ENCODE results near the gene ABCC1. TPM values are rescaled to one million over a fixed set of nuclear protein-coding genes. Genes with fewer than 3 reads are reported as not detected.

ABCC1 gene
- total and polyA plus RNA-seq, 2 of the 4 experiments (the other 2 are of a cell fraction), result 39.4 to 66.0 TPM

- no peak overlapping the region for H2BK120ac ChIP-seq (ENCODE audit: low read depth, low read length)
- POLR2A ChIA-PET (ENCODE audit: unreplicated experiment), result no interaction called here
- DNase-seq (no peak), ATAC-seq (ENCODE audit: low read depth) (no peak)
- H4K5ac ChIP-seq (ENCODE audit: low read depth, low read length), result no peak overlapping the region
- no peak overlapping the region for H2BK20ac ChIP-seq (ENCODE audit: low read depth, low read length)
- intact Hi-C loops (cut with micrococcal nuclease), result no loop called here
- dilution Hi-C loops (cut with HindIII; ENCODE audit: low sequenced_read_pairs, unreplicated experiment), result no loop called here
- peaks cover 63% of the 10 kb centered on the region for H4K20me1 ChIP-seq (ENCODE audit: insufficient read depth, low read length)
- H4K91ac ChIP-seq (ENCODE audit: insufficient read depth, low read depth, low read length), result no peak overlapping the region
- TF ChIP-seq BHLHE40 (IDR thresholded peaks at IDR 0.05; ENCODE audit: low read depth, low read length), result no peak
- TF ChIP-seq, protein P1, sequence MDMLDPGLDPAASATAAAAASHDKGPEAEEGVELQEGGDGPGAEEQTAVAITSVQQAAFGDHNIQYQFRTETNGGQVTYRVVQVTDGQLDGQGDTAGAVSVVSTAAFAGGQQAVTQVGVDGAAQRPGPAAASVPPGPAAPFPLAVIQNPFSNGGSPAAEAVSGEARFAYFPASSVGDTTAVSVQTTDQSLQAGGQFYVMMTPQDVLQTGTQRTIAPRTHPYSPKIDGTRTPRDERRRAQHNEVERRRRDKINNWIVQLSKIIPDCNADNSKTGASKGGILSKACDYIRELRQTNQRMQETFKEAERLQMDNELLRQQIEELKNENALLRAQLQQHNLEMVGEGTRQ (IDR thresholded peaks at IDR 0.05; ENCODE audit: low read depth, low read length), result no peak
- no peak for TF ChIP-seq MAZ (IDR thresholded peaks at IDR 0.05; ENCODE audit: borderline replicate concordance, low read depth, low read length)
- TF ChIP-seq, protein P2, sequence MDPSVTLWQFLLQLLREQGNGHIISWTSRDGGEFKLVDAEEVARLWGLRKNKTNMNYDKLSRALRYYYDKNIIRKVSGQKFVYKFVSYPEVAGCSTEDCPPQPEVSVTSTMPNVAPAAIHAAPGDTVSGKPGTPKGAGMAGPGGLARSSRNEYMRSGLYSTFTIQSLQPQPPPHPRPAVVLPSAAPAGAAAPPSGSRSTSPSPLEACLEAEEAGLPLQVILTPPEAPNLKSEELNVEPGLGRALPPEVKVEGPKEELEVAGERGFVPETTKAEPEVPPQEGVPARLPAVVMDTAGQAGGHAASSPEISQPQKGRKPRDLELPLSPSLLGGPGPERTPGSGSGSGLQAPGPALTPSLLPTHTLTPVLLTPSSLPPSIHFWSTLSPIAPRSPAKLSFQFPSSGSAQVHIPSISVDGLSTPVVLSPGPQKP (IDR thresholded peaks at IDR 0.05; ENCODE audit: borderline replicate concordance, low read depth, low read length), result no peak
- TF ChIP-seq SMC3 (IDR thresholded peaks at IDR 0.05; ENCODE audit: low read depth, low read length), result no peak
- TF ChIP-seq FOS (IDR thresholded peaks at IDR 0.05; ENCODE audit: low read depth, low read length), result no peak
- TF ChIP-seq MAFK (IDR thresholded peaks at IDR 0.05; ENCODE audit: low read depth, low read length), result no peak
- TF ChIP-seq CEBPB (IDR thresholded peaks at IDR 0.05; ENCODE audit: low read depth, low read length), result no peak
- no peak for TF ChIP-seq CHD1 (IDR thresholded peaks at IDR 0.05; ENCODE audit: low read depth, low read length)
- TF ChIP-seq, protein P3, sequence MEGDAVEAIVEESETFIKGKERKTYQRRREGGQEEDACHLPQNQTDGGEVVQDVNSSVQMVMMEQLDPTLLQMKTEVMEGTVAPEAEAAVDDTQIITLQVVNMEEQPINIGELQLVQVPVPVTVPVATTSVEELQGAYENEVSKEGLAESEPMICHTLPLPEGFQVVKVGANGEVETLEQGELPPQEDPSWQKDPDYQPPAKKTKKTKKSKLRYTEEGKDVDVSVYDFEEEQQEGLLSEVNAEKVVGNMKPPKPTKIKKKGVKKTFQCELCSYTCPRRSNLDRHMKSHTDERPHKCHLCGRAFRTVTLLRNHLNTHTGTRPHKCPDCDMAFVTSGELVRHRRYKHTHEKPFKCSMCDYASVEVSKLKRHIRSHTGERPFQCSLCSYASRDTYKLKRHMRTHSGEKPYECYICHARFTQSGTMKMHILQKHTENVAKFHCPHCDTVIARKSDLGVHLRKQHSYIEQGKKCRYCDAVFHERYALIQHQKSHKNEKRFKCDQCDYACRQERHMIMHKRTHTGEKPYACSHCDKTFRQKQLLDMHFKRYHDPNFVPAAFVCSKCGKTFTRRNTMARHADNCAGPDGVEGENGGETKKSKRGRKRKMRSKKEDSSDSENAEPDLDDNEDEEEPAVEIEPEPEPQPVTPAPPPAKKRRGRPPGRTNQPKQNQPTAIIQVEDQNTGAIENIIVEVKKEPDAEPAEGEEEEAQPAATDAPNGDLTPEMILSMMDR (conservative IDR thresholded peaks at IDR 0.05; ENCODE audit: low read depth, low read length), result no peak
- no peak for TF ChIP-seq RAD21 (IDR thresholded peaks at IDR 0.05; ENCODE audit: low read length)
- TF ChIP-seq RFX5 (IDR thresholded peaks at IDR 0.05; ENCODE audit: low read depth, low read length), result no peak
- TF ChIP-seq POLR2A (IDR thresholded peaks at IDR 0.05; ENCODE audit: low read depth, low read length), result no peak
- no peak for TF ChIP-seq NFE2L2 (IDR thresholded peaks at IDR 0.05; ENCODE audit: low read depth, low read length)
- TF ChIP-seq MXI1 (IDR thresholded peaks at IDR 0.05; ENCODE audit: borderline replicate concordance, low read depth, low read length), result no peak
- H2AFZ ChIP-seq (replicated peaks; ENCODE audit: low read length, poor library complexity), result no peak overlapping the region
- no peak overlapping the region for H3K4me2 ChIP-seq (ENCODE audit: low read depth, low read length)
- H3K9me3 ChIP-seq (ENCODE audit: control insufficient read depth, insufficient read depth, low read length), result no peaks in the 10 kb centered on the region
- no peak overlapping the region for H2AK5ac ChIP-seq (ENCODE audit: low read depth, low read length)
- H2BK5ac ChIP-seq (ENCODE audit: low read depth, low read length, poor library complexity, severe bottlenecking), result no peak overlapping the region
- no peak overlapping the region for H3K9ac ChIP-seq (ENCODE audit: low read depth, low read length)
- no peak overlapping the region for H3K23ac ChIP-seq (ENCODE audit: low read depth, low read length)
- no peak overlapping the region for H2BK15ac ChIP-seq (ENCODE audit: low read depth, low read length)
- peaks cover 5 to 44% of the 10 kb centered on the region in 2 experiments; a peak in 2 of 4 replicates for H3K79me1 ChIP-seq (ENCODE audit: low read depth in 1 of 2, low read length in 2 of 2)
- no peak overlapping the region for H2AK9ac ChIP-seq (replicated peaks; ENCODE audit: low read depth, low read length, poor library complexity)
- H3K4me3 ChIP-seq (ENCODE audit: insufficient read depth, low read depth, low read length), result no peak overlapping the region
- in situ Hi-C loops (cut with MboI; ENCODE audit: low sequenced_read_pairs), result no loop called here
- peaks cover 11% of the 10 kb centered on the region for H3K4me1 ChIP-seq (ENCODE audit: control insufficient read depth, insufficient read depth, low read length)
- CTCF ChIA-PET, result no interaction called here
- no peak overlapping the region for H3K56ac ChIP-seq (ENCODE audit: extremely low read depth, insufficient read depth, low read length)
- H3K18ac ChIP-seq (ENCODE audit: low read depth, low read length), result no peak overlapping the region
- no TSS peak for BruUV-seq (replicated peaks)
- WGBS, 2 experiments (ENCODE audit: extremely low coverage in 2 of 2, insufficient read length in 1 of 2), result 100% methylated on average over 1 of the region's 9 CpGs; no CpG with 5 or more reads in 1 of the 2 experiments
- no peak overlapping the region for H4K8ac ChIP-seq (ENCODE audit: low read depth in 2 of 2, low read length in 2 of 2)
- H3K27ac ChIP-seq (ENCODE audit: insufficient read depth, low read length), result no peak overlapping the region
- H3K36me3 ChIP-seq (ENCODE audit: control insufficient read depth, insufficient read depth, low read length), result peaks cover 38% of the 10 kb centered on the region
- H3K27me3 ChIP-seq (ENCODE audit: control insufficient read depth, insufficient read depth, low read length), result no peaks in the 10 kb centered on the region
- H3K14ac ChIP-seq (replicated peaks; ENCODE audit: low read depth, low read length), result no peak overlapping the region
- peaks cover 19% of the 10 kb centered on the region for H3K9me1 ChIP-seq (ENCODE audit: insufficient read depth, low read length)
- no peak overlapping the region for H3K4ac ChIP-seq (ENCODE audit: low read depth, low read length)
These were observed 199.3 kb downstream of the ABCC1 start for GRCh38 chr16:16148755-16149154.

Measured in IMR-90 (cell line).